Caco-2 (cell line): ENCODE measurements around the gene LXN. TPM values are rescaled to one million over a fixed set of nuclear protein-coding genes. Genes with fewer than 3 reads are reported as not detected.

Experiments
- BruUV-seq: library from RNA; stranded (reverse); fragments of 400-500 nt; replicated peaks from 2 replicates; lab custom pipeline; 2021; lab: Mats Ljungman, UMichigan
- CTCF ChIA-PET: fragments of 300-600 bp; sonication (Branson Sonifier 250); formaldehyde crosslinking; loops from one replicate; lab custom pipeline; 2022; ENCODE audit warnings: antibody characterized with exemption; lab: Charles Lee
- POLR2A ChIA-PET: fragments of 300-600 bp; sonication (Branson Sonifier 250); formaldehyde crosslinking; loops from one replicate; lab custom pipeline; 2022; ENCODE audit warnings: antibody characterized with exemption; lab: Charles Lee
- DNase-seq, 2 experiments: peaks; one replicate each; pipeline versions ENCODE4 v3.0.0 to v3.0.0-alpha.2; 2020 to 2022
- H3K27me3 ChIP-seq: replicated peaks from 2 replicates; pipeline ENCODE4 v1.6.0; 2011; ENCODE audit warnings: low read length; ENCODE audit not compliant: control insufficient read depth, insufficient read depth
- H3K36me3 ChIP-seq: 2 replicates; pipeline ENCODE4 v1.5.1; 2011; ENCODE audit warnings: low read length; ENCODE audit not compliant: control insufficient read depth, insufficient read depth
- H3K4me1 ChIP-seq: fragments of 250-450 bp; sonication (Bioruptor Pico); 2 replicates; pipeline ENCODE4 v1.5.1; 2020; ENCODE audit warnings: mild to moderate bottlenecking
- H3K4me3 ChIP-seq: 2 replicates; pipeline ENCODE4 v1.5.1; 2011; ENCODE audit warnings: low read depth, mild to moderate bottlenecking, control low read depth, low read length
- H3K9me3 ChIP-seq: fragments of 250-450 bp; sonication (Bioruptor Pico); 2 replicates; pipeline ENCODE4 v1.5.1; 2020; ENCODE audit warnings: mild to moderate bottlenecking, moderate library complexity
- H3K27ac Mint-ChIP-seq: one replicate; pipeline ENCODE4 v1.8.0; 2022; ENCODE audit warnings: mixed read lengths; ENCODE audit not compliant: unreplicated experiment
- H3K27me3 Mint-ChIP-seq: one replicate; pipeline ENCODE4 v1.8.0; 2022; ENCODE audit warnings: mixed read lengths; ENCODE audit not compliant: insufficient read depth, unreplicated experiment
- H3K36me3 Mint-ChIP-seq: one replicate; pipeline ENCODE4 v1.8.0; 2022; ENCODE audit warnings: mild to moderate bottlenecking, mixed read lengths; ENCODE audit not compliant: insufficient read depth, unreplicated experiment
- H3K4me1 Mint-ChIP-seq: one replicate; pipeline ENCODE4 v1.8.0; 2022; ENCODE audit warnings: low read depth, mixed read lengths; ENCODE audit not compliant: unreplicated experiment
- H3K4me3 Mint-ChIP-seq: one replicate; pipeline ENCODE4 v1.8.0; 2022; ENCODE audit warnings: mild to moderate bottlenecking, moderate library complexity, mixed read lengths; ENCODE audit not compliant: unreplicated experiment
- H3K9me3 Mint-ChIP-seq: one replicate; pipeline ENCODE4 v1.8.0; 2022; ENCODE audit warnings: mixed read lengths; ENCODE audit not compliant: unreplicated experiment
- CTCF ChIP-seq, 2 experiments: fragments of 200-600 bp in 1 of 2; IDR thresholded peaks; 1 replicate in 1 of 2; 2 replicates in 1 of 2; pipeline versions ENCODE4 v1.5.1 to v1.8.0; 2011 to 2022; ENCODE audit warnings: antibody characterized with exemption in 1 of 2, control low read depth in 1 of 2, inconsistent platforms in 1 of 2, low read depth in 1 of 2, low read length in 1 of 2, mild to moderate bottlenecking in 1 of 2, moderate library complexity in 1 of 2; ENCODE audit not compliant: insufficient read depth in 1 of 2, severe bottlenecking in 1 of 2, unreplicated experiment in 1 of 2
- intact Hi-C: fragments of 100-400 bp; cut with micrococcal nuclease; formaldehyde crosslinking; loops from one replicate; pipeline ENCODE4 v1.10.0; 2022; ENCODE audit not compliant: unreplicated experiment
- total RNA-seq: library from RNA; stranded (reverse); gene quantifications from 2 replicates; pipeline ENCODE4 v1.2.3, GENCODE V29; 2022

LXN gene
- total RNA-seq, 1 experiment from 2014 or later: not detected

GRCh38 chr3:158685159-158685558 is 12.7 kb upstream of the LXN start:
- no peak for DNase-seq
- H3K9me3 ChIP-seq: no peaks in the 10 kb centered on the region
- no peaks in the 10 kb centered on the region for H3K27me3 ChIP-seq
- Mint-ChIP-seq H3K4me3 (no peak overlapping the region), H3K4me1 (no peaks in the 10 kb centered on the region), H3K27ac (no peak overlapping the region), H3K9me3 (no peaks in the 10 kb centered on the region), H3K36me3 (peaks cover 5% of the 10 kb centered on the region), H3K27me3 (no peaks in the 10 kb centered on the region)
- CTCF ChIA-PET: no interaction called here
- no peak for TF ChIP-seq CTCF (IDR thresholded peaks at IDR 0.05; ENCODE audit: insufficient read depth in 1 of 2, low read depth in 1 of 2, low read length in 1 of 2, severe bottlenecking in 1 of 2, unreplicated experiment in 1 of 2)
- no peak overlapping the region for H3K4me3 ChIP-seq
- POLR2A ChIA-PET: no interaction called here
- H3K4me1 ChIP-seq: no peaks in the 10 kb centered on the region
- no TSS peak for BruUV-seq
- H3K36me3 ChIP-seq: no peaks in the 10 kb centered on the region
- intact Hi-C loops: no loop called here

- POLR2A ChIA-PET: no interaction called here
Observed at GRCh38 chr3:158683230-158683962, 10.9 kb upstream of the LXN start.

GRCh38 chr3:158680861-158681260 is 8.4 kb upstream of the LXN start:
- H3K27me3 Mint-ChIP-seq: no peaks in the 10 kb centered on the region
- ChIA-PET POLR2A (no interaction called here), CTCF (no interaction called here)
- no peaks in the 10 kb centered on the region for H3K36me3 Mint-ChIP-seq
- TF ChIP-seq CTCF (IDR thresholded peaks at IDR 0.05; ENCODE audit: insufficient read depth in 1 of 2, low read depth in 1 of 2, low read length in 1 of 2, severe bottlenecking in 1 of 2, unreplicated experiment in 1 of 2): no peak
- no peaks in the 10 kb centered on the region for H3K9me3 ChIP-seq
- no peak for DNase-seq
- intact Hi-C loops: no loop called here
- no peaks in the 10 kb centered on the region for H3K4me1 ChIP-seq
- H3K27me3 ChIP-seq: no peaks in the 10 kb centered on the region
- no peaks in the 10 kb centered on the region for H3K36me3 ChIP-seq
- no peaks in the 10 kb centered on the region for H3K4me1 Mint-ChIP-seq
- no peak overlapping the region for H3K4me3 Mint-ChIP-seq
- no peaks in the 10 kb centered on the region for H3K9me3 Mint-ChIP-seq
- no TSS peak for BruUV-seq
- no peak overlapping the region for H3K27ac Mint-ChIP-seq
- no peak overlapping the region for H3K4me3 ChIP-seq

More at GRCh38 chr3:158683230-158683962, 10.9 kb upstream of the LXN start:
- no peaks in the 10 kb centered on the region for H3K9me3 Mint-ChIP-seq
- CTCF ChIA-PET: no interaction called here
- BruUV-seq: no TSS peak
- intact Hi-C loops: no loop called here
- no peaks in the 10 kb centered on the region for H3K4me1 Mint-ChIP-seq
- Histone ChIP-seq H3K27me3 (no peaks in the 10 kb centered on the region), H3K9me3 (no peaks in the 10 kb centered on the region), H3K4me3 (no peak overlapping the region), H3K36me3 (no peaks in the 10 kb centered on the region), H3K4me1 (no peaks in the 10 kb centered on the region)
- H3K27me3 Mint-ChIP-seq: no peaks in the 10 kb centered on the region
- no peaks in the 10 kb centered on the region for H3K36me3 Mint-ChIP-seq
- H3K4me3 Mint-ChIP-seq: no peak overlapping the region
- no peak for DNase-seq
- no peak for TF ChIP-seq CTCF (IDR thresholded peaks at IDR 0.05; ENCODE audit: insufficient read depth in 1 of 2, low read depth in 1 of 2, low read length in 1 of 2, severe bottlenecking in 1 of 2, unreplicated experiment in 1 of 2)
- H3K27ac Mint-ChIP-seq: no peak overlapping the region
